Testis (tissue), 2 donors: Measurements from ENCODE around the gene CDYL2.

Source experiments
- POLR2A ChIP-seq: fragments of 450-650 bp; IDR thresholded peaks from one replicate; pipeline ENCODE4 v1.6.1; 2017; ENCODE audit warnings: antibody characterized with exemption, mild to moderate bottlenecking, moderate library complexity
- TF ChIP-seq, protein P1 (sequence below), 3 experiments: fragments of 450-650 bp in 2 of 3; fragments of 200-600 bp in 1 of 3; sonication (generic) in 1 of 3; IDR thresholded peaks; one replicate each; pipeline ENCODE4 v1.5.1; 2016 to 2019; ENCODE audit warnings: antibody characterized with exemption in 3 of 3, mild to moderate bottlenecking in 2 of 3, moderate library complexity in 1 of 3

DNA sequence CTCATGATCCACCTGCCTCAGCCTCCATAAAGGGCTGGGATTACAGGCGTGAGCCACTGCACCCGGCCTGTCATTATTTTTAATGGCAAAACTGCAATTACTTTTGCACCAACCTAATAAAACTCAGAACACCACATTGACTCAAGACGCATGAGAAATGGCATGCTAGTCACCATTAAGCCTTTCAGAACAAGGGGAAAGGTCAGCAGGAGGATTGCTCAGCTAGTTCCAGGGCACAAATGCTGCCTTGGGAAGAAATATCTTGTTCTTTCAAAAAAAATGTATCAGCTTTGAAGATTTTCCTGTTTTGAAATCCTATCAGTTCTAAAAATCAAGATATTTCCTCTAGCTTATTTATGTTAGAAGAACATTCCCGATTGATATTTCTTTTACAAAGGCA is 32.4 kb upstream of the CDYL2 start:
- TF ChIP-seq, protein P1, sequence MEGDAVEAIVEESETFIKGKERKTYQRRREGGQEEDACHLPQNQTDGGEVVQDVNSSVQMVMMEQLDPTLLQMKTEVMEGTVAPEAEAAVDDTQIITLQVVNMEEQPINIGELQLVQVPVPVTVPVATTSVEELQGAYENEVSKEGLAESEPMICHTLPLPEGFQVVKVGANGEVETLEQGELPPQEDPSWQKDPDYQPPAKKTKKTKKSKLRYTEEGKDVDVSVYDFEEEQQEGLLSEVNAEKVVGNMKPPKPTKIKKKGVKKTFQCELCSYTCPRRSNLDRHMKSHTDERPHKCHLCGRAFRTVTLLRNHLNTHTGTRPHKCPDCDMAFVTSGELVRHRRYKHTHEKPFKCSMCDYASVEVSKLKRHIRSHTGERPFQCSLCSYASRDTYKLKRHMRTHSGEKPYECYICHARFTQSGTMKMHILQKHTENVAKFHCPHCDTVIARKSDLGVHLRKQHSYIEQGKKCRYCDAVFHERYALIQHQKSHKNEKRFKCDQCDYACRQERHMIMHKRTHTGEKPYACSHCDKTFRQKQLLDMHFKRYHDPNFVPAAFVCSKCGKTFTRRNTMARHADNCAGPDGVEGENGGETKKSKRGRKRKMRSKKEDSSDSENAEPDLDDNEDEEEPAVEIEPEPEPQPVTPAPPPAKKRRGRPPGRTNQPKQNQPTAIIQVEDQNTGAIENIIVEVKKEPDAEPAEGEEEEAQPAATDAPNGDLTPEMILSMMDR (IDR thresholded peaks at IDR 0.05) = no peak
- TF ChIP-seq POLR2A = no peak
